Testis (tissue), 3 donors: Measurements from ENCODE around the gene DIDO1. TPM values are rescaled to one million over a fixed set of nuclear protein-coding genes. Genes with fewer than 3 reads are reported as not detected.

Experiments used
- DNase-seq: peaks from one replicate; pipeline ENCODE4 v3.0.0-alpha.2; 2019
- H3K27ac ChIP-seq, 2 donors: fragments of 200-600 bp; sonication (generic); one replicate each; pipeline ENCODE4 v1.5.1; 2019
- H3K27me3 ChIP-seq: fragments of 200-600 bp; sonication (generic); one replicate; pipeline ENCODE4 v1.5.1; 2019
- H3K36me3 ChIP-seq: fragments of 200-600 bp; sonication (generic); one replicate; pipeline ENCODE4 v1.5.1; 2017; ENCODE audit warnings: low read depth; ENCODE audit errors: missing control alignments
- H3K4me1 ChIP-seq: fragments of 200-600 bp; sonication (generic); one replicate; pipeline ENCODE4 v1.5.1; 2019
- H3K4me3 ChIP-seq, 2 donors: fragments of 200-600 bp; sonication (generic); one replicate each; pipeline ENCODE4 v1.5.1; 2017 to 2019
- H3K9me3 ChIP-seq: fragments of 200-600 bp; sonication (generic); one replicate; pipeline ENCODE4 v1.5.1; 2017
- CTCF ChIP-seq, 3 experiments: fragments of 450-650 bp in 2 of 3; fragments of 200-600 bp in 1 of 3; sonication (generic) in 1 of 3; IDR thresholded peaks; one replicate each; pipeline ENCODE4 v1.5.1; 2016 to 2019; ENCODE audit warnings: antibody characterized with exemption in 3 of 3, mild to moderate bottlenecking in 2 of 3, moderate library complexity in 1 of 3
- POLR2A ChIP-seq: fragments of 450-650 bp; IDR thresholded peaks from one replicate; pipeline ENCODE4 v1.6.1; 2017; ENCODE audit warnings: antibody characterized with exemption, mild to moderate bottlenecking, moderate library complexity
- WGBS, 2 donors: methylation state at CpG; one replicate each; pipeline ENCODE4 v1.1.5; 2018; 5-methylcytosine and 5-hydroxymethylcytosine counted together
- intact Hi-C: fragments of 100-400 bp; cut with DNase I; formaldehyde crosslinking; loops from one replicate; pipeline ENCODE4 v1.15.1; 2023; ENCODE audit warnings: low total_unique reads
- polyA plus RNA-seq: library from polyadenylated mRNA; stranded (reverse); fragments of 350-450 nt; fragmentation: Illumina TruSeq; extraction: RNeasy Lipid Tissue Mini Kit (QIAGEN cat#74804); gene quantifications from one replicate; pipeline ENCODE4 v1.2.3, GENCODE V29; 2014; ENCODE audit warnings: low read depth, low replicate concordance; ENCODE audit not compliant: insufficient read depth
- total RNA-seq, 2 donors: library from RNA; depleted of rRNA; stranded (reverse); fragments of >200 nt; gene quantifications; one replicate each; pipeline ENCODE4 v1.2.3, GENCODE V29; 2016

The DIDO1 gene
- total and polyA plus RNA-seq, 3 donors from 2014 or later = 50.5 to 99.7 (median 98.6) TPM

DNA sequence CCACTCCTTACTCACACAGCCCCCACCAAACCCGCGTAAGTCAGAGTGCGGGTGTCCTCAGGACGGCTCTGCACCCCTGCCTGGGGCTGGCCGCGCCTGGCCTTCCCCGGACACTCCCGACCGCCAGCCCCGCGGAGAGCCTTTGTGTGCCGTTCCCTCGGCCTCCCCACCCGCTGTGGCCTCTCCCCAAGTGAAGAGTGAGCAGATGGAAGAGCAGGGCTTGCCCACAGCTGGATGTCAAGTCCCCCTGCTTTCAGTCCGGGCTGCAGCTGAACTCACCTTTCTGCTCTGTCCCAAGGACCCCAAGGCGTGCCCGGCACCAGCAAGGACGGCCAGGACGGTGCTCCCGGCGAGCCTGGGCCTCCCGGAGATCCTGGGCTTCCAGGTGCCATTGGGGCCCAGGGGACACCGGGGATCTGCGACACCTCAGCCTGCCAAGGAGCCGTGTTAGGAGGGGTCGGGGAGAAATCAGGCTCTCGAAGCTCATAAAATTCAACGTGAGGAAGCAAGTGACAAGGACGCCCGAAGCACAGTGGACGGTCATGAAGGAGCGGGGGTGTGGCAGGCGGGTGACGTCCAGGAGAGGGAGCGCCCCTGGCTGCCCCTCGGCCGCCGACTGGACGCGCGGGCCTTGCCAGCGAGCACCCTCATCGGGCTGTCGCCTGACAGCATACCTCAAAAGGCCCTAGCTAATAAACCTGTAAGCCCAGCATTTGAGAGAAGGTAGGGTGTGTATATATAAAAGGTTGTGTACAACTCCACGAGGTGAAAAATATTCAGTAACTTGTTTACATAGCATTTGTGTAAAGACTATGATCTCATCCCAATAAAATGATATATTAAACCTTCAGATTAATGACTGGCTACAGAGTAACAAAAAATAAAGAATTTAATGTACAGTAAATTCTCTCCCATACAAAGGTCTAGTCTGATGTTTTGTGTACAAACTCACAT is 85.8 kb downstream of the DIDO1 start:
- Histone ChIP-seq H3K27ac (no peak overlapping the region), H3K9me3 (no peaks in the 10 kb centered on the region), H3K4me3 (no peak overlapping the region), H3K36me3 (no peaks in the 10 kb centered on the region), H3K4me1 (no peaks in the 10 kb centered on the region), H3K27me3 (no peaks in the 10 kb centered on the region)
- 79 to 82% methylated on average over 36 to 43 of the region's 45 CpGs for WGBS, 2 donors
- DNase-seq = no peak
- intact Hi-C loops = no loop called here
- TF ChIP-seq CTCF (IDR thresholded peaks at IDR 0.05) (no peak), POLR2A (no peak)

- no peak overlapping the region for H3K4me3 ChIP-seq
- TF ChIP-seq CTCF (IDR thresholded peaks at IDR 0.05) (no peak), POLR2A (no peak)
- H3K36me3 ChIP-seq = no peaks in the 10 kb centered on the region
- H3K27me3 ChIP-seq = no peaks in the 10 kb centered on the region
- H3K9me3 ChIP-seq = no peaks in the 10 kb centered on the region
- H3K4me1 ChIP-seq = no peaks in the 10 kb centered on the region
- 91 to 92% methylated on average over 11 of the region's 11 CpGs for WGBS, 2 donors
- H3K27ac ChIP-seq = no peak overlapping the region
- DNase-seq = no peak
- intact Hi-C loops = no loop called here
Measured at GRCh38 chr20:62839816-62840215, 86.5 kb downstream of the DIDO1 start.

GRCh38 chr20:62839261-62839660 is 87.0 kb downstream of the DIDO1 start:
- no peaks in the 10 kb centered on the region for H3K27me3 ChIP-seq
- no peak for TF ChIP-seq POLR2A
- TF ChIP-seq CTCF (IDR thresholded peaks at IDR 0.05) = no peak
- no peaks in the 10 kb centered on the region for H3K4me1 ChIP-seq
- H3K36me3 ChIP-seq = no peaks in the 10 kb centered on the region
- no peak overlapping the region for H3K27ac ChIP-seq
- no peak for DNase-seq
- H3K9me3 ChIP-seq = no peaks in the 10 kb centered on the region
- WGBS, 2 donors = 91 to 93% methylated on average over 8 of the region's 8 CpGs
- no peak overlapping the region for H3K4me3 ChIP-seq
- intact Hi-C loops = no loop called here

DNA sequence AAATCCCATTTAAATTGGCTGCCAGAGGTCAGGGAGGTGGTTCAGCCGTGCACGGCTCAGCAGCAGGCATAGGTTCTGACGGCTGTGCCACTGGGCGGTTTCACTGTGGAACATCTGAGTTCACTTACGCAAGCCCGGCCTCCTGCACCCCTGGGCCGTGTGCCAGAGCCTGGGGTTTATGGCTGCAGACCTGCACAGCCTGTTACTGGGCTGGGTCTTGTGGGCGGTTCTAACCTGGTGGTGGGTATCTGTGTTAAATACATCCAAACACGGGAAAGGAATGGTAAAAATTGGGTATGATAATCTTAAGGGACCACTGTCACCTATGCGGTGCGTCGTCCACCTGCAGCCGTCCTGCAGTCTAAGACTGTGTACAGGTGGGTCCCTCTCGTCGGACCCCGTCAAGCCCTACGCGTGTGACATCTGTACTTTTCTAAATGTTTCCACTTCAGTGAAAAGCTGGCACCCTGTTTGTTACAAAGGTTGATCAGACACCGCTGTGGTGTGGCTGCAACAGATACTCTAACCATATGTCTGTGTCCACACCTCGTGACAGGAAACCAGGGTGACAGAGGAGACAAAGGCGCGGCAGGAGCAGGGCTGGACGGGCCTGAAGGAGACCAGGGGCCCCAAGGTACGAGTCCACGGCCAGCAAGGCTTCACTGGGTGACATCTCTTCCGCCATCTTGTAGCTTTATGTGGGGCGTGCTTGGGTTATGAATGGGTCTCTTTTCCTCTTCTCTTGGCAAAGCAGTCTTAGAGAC is 88.0 kb downstream of the DIDO1 start:
- 87 to 90% methylated on average over 27 of the region's 27 CpGs for WGBS, 2 donors

More for the DNA sequence above, 88.0 kb downstream of the DIDO1 start:
- no peak overlapping the region for H3K4me3 ChIP-seq
- no peaks in the 10 kb centered on the region for H3K4me1 ChIP-seq
- no peak overlapping the region for H3K27ac ChIP-seq
- no peaks in the 10 kb centered on the region for H3K27me3 ChIP-seq
- no peaks in the 10 kb centered on the region for H3K36me3 ChIP-seq
- H3K9me3 ChIP-seq = no peaks in the 10 kb centered on the region
- intact Hi-C loops = no loop called here
- TF ChIP-seq POLR2A (no peak), CTCF (IDR thresholded peaks at IDR 0.05) (no peak)
- DNase-seq = no peak
